GM08714 (cell line): ENCODE measurements around the gene CTCF.

Experiments used
- H3K4me3 ChIP-seq: fragments of 200-500 bp; sonication (Bioruptor generic); 2 replicates; pipeline ENCODE4 v1.5.1; 2014; ENCODE audit warnings: mild to moderate bottlenecking, low read length, inconsistent platforms
- ZNF274 ChIP-seq: IDR thresholded peaks from 2 replicates; pipeline ENCODE4 v1.6.1; 2012; ENCODE audit warnings: mild to moderate bottlenecking, low read depth, low read length

Gene CTCF

DNA sequence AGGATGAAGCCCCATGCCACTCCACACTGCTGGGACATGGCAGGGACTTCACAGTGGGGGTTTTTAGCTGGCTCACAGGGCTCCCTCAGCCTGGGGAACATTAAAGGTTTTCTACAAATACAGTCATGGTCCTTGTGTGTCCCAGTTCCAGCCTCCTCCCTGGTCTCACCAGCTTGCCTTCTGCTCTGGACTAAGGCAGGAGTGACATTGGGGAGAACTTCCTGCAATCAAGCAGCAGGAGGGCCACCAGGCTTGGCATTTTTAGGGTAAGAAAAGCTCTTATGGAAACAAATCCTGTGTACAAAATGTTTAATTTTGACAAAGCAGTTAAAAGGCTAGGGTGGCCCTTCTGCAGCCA lies 100.3 kb downstream of the CTCF start:
- no peak overlapping the region for H3K4me3 ChIP-seq

DNA sequence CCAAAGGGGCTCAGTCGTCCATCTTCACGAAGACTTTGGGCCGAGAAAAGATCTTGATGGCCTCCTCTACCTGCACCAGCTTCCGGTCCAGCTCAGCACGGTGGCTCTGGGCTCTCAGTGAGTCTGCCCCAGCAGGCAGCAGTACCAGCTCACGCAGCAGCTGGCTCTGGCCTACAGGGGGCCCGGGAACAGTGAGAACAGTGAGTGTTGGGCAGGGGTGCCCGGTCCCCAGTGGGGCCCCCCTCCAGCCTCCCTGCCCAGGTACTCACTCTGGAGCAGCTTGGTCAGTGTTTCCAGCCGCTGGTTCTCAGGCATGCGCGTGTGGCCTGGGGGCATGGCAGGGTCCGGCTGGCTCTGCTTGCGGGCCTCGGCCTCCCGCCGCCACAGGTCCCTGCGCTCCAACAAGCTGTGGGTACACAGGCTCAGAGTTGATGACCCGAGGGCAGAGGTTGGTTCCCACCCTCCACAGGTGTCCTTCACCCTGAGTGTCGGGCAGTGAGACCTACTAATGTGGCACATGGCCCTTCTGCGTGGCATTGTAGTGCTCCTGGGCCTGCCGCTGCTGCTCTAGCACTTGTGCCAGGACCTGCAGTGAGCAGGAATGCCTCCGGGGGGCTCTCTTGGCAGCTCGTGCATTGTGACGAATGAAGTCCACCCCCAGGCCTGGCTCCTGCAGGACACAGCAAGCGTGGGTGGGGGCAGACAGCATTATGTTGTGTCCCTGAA lies 101.0 kb downstream of the CTCF start:
- no peak for TF ChIP-seq ZNF274
- no peak overlapping the region for H3K4me3 ChIP-seq

More for the DNA sequence above, 100.3 kb downstream of the CTCF start:
- no peak for TF ChIP-seq ZNF274

DNA sequence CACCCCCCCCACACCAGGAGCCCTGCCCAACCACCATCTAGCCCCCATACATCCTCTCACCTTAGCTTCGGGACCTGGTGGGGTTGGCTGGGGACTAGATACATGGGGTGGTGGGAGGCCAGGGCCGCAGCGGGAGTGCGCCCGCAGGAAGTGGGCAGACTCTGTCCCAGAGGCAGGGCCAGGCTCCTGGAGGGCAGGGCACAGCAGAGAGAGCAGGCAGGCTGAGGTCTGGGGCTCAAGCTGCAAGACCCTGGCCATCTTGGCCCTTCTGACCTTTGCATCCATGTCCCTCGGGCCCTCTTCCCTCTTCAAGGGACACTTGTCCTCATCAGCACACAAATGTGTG lies 101.5 kb downstream of the CTCF start:
- no peak for TF ChIP-seq ZNF274
- no peak overlapping the region for H3K4me3 ChIP-seq

DNA sequence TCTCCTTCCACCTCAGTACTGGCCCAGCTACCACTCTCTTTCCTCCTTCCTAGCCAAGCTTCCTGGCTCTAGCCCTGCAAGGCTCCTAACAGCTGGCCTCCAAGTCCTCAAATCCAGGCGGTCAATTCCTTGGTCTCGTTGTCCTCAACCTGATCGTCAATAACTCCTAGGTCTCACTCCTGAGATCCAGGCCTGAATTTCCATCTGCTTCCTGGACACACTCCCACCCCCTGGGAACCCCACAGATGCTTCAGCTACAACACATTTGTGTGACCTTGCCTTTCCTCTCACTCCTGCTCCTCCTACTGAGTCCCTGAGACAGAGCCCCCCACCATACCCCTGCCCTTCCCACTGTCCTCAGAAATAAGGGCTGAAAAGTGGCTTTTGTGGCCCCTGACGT lies 101.9 kb downstream of the CTCF start:
- no peak for TF ChIP-seq ZNF274
- no peak overlapping the region for H3K4me3 ChIP-seq

DNA sequence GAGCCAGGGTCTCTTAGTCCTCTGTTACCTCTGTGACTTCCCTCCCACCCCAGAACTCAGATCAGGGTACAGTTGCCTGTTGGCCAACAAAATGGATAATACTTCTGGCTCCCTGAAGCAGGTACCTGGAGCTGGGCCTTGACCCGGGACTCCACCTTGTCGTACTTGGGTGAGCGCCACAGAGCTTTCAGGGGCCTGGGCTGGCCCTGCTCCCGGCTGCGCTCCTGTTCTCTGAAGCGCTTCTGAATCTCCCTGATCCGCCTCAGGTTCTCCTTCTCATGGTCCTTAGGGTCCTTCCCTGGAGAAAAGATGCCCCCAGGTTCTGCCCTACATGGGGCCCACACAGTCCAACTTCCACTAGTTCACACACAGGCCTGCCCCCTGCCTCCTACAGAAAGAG lies 102.5 kb downstream of the CTCF start:
- H3K4me3 ChIP-seq: no peak overlapping the region
- no peak for TF ChIP-seq ZNF274

DNA sequence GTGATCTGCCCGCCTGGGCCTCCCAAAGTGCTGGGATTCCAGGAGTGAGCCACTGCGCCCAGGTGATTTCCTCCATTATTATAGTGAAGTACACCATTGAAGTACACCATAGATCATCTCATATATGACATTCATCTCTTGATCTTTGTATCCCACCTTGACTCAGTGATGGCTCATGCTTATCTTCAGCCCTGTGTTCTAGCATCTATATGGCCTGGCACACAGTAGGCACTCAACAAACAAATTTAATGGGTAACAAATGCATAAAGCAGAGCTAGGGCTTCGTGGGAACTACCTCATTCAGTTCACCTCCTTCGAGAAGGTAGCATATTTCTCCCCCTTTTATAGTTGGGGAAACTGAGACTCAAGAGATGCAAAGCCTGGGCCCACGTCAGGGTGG lies 103.3 kb downstream of the CTCF start:
- no peak for TF ChIP-seq ZNF274
- peak overlapping the region; percentile 76; the same call in 1 of the 2 replicates for H3K4me3 ChIP-seq

DNA sequence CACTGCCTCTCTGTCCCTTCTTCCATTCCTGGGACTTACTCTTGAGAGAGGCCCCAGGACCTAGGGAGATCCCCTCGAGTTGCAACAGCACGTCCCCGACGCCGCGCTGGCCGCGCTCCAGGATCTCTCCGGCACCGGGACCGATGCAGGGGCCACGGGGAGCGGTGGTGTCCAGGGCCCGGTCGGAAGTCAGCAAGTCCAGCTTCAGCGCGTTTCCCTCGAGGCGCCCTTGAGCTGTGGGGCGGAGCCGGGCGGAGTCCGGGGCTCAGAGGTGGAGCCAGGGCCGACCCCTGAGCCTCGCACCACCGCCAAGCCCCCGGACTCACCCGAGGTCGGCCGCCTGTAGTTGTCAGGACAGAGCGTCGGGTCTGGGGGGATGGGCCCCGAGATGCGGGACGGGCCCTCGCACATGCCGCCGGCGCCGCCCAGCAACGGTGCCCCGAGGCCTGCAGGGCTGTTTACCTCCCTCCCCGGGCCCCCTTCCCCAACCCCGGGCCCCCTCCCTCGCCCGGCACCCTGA lies 103.8 kb downstream of the CTCF start:
- no peak for TF ChIP-seq ZNF274
- peak overlapping the region; percentile 76; the same call in 1 of the 2 replicates for H3K4me3 ChIP-seq

DNA sequence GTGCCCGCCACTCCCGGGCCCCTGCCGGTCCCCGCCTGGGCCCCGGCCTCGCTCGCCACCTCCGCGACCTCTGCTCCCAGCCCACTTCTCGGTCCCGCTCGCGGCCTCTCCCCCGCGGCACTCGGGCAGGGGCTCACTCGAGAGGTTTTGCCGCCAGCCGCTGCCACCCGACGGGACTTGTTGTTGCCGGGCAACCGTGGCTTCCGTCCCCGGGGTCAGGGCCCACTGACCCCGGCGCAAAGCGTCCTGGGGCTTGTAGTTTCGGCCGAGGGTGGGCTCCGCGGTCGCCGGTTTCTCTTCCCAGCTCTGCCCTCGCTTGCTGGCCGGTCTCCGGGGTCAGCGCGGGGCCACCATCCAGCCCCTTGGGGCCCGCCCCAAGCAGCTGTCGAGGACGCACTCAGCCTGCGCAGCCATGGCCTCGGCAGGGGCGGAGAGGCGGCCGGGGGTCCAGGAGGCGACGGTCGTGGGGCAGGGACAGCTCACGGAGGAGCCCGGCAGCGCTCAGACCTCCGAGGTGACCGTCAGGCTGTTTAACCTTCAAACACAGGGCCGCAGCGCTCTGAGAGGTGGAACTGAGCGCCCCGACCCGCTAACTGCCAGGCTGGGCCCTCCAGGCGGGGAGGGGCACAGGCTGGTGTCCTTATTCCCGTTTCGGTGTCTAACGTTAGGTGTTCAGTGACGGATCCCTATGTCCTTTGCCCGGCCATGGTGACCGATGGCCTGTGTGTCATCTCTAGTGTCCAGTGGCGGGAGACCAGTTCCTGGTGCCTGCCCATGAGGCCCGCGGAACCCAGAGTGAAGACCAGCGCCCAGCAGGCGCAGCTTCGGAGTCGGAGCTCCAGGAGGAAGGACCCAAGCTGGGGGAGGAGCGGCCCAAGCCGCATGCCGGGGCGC lies 104.5 kb downstream of the CTCF start, which contains the start of the genes C16orf86 and ENKD1:
TSS of gene C16orf86 (plus strand) at position 256 of the 894 bp plus-strand sequence. CDS start at position 413, 157 bp downstream.
TSS of gene ENKD1 (minus strand) at position 192 of the 894 bp plus-strand sequence. CDS start 308 bp downstream, outside the sequence.
- TF ChIP-seq ZNF274: no peak
- peak within 1 kb of the TSS; percentile 76; the same call in 1 of the 2 replicates for H3K4me3 ChIP-seq

DNA sequence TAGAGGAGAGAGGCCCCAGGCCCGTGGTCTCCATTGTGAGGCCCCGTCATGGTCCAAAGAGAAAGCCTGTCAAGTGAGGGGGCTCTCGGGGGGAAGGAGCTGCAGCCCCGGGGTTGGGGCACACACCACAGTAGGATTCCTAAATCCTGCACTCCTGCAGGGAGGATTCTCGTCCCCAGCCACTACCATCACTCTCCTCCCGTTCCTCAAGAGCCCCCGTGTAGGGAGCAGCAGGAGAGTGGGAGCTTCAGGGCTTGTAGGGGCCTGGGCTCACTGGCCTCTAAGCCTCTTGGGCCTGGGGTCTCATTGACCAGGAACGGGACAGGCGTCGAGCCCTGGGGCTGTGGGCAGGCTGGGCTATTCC lies 105.1 kb downstream of the CTCF start:
- no peak for TF ChIP-seq ZNF274
- H3K4me3 ChIP-seq: peak overlapping the region; percentile 76; the same call in 1 of the 2 replicates

DNA sequence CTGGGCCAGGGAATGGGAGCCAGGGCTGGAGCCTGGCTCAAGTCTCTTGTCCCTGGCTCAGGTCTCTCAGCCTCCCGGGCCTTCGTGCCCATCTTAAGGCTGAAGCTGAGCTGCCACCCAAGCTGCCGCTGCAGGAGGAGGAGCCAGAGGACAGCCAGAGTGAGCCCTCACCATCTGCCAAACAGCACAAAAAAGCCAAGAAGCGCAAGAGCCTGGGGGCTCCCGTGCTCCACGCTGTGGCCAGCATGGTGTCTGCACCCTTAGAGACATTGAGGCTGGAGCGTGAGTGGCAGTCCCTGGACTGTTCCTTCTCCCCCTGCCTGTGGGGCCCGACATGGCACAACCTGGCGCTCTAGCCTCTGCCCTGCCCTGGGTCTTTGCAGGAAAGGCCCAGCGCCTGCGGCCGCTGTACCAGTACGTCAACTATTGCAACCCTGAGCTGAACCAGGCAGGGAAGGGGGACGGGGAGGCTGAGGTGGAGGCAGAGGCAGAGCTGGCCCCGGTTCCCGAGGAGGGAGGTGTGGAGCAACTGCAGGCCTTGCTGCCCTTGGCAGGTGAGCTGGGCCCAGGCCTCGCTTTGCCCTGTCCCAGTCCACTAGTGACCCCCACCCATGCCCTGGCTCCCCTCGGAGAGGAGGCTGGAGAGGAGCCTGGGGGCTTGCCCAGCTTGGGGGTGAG lies 105.6 kb downstream of the CTCF start:
- no peak for TF ChIP-seq ZNF274
- no peak overlapping the region; the same call in 1 of the 2 replicates for H3K4me3 ChIP-seq

DNA sequence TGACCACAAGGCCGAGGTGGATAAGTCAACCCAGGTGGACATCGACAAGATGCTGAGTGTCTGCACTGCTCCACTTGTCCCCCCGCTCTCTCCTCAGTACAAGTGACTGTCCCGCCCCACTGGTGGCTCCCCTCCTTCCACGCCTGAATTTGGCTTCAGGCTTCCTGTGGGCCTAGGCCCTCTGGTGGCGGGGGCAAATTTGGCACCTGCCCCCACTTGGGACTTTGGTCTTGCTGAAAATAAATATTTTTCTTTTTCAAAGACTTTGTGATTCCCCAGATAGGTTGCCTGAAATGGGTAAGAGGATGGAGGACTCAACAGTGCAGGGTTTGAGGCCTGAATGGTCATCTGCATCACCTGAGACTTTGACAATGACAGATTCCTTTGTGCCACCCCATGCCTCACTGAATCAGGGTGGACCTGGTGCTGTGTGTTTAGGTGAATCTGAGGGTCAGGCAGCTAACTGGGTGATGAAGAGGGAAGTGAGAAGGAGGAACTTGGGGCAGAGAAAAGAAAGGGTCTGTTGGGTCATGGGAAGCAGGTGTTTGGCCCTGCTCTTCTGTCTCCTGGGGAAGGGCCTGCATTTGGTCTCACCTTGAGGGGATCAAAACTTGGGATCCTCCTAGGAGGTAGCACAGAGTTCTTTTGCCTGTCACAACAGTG lies 106.3 kb downstream of the CTCF start:
- TF ChIP-seq ZNF274: no peak
- H3K4me3 ChIP-seq: no peak overlapping the region

DNA sequence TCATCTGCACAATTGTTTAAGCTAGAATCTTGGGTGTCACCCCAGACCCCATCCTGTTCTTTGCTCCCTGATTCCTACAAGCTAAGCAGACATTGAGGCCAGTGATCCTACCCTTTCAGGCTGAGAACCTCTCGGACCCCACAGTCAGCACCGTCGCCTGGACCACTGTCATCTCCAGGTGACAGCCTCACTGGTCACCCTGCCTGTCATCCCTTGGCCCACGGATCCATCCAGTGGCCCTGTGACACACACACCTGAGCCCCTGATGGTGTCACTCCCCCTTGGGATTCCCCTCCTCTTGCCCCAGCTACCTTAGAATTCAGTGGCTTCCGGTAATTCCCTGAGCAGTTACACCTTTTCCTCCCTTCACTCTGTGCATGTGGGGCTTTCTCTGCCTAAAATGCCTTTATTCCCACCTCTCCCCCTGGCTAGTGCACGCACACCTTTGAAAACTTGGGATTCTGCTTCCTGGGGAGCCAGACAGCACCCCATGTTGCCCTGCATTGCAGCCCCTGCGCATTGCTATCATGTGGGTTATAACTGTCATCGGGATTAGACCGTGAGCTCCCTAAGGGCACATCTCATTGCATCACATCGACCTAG lies 107.3 kb downstream of the CTCF start:
- H3K4me3 ChIP-seq: no peak overlapping the region
- TF ChIP-seq ZNF274: no peak

DNA sequence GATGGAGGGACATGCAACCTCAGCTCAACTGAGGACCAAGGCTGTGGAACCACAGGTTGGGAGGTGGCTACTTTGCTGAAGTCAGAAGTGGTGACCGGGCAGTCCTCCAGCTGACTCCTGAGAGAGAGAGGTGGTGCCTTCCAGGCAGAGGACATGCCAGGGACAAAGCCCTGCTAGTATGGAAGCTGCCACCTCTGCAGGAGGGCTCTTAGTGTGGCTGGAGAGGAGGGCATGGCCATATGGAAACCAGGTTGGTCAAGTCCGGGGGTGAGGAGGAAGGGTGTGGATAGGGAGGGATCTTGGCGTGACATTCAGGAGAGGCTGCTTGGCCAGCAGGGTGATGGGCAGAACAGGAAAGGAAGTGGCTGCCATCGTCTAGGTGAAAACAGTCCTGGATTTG lies 110.0 kb downstream of the CTCF start:
- H3K4me3 ChIP-seq: no peak overlapping the region
- TF ChIP-seq ZNF274: no peak
